ENCODE results near the gene SLC6A20.

DNA sequence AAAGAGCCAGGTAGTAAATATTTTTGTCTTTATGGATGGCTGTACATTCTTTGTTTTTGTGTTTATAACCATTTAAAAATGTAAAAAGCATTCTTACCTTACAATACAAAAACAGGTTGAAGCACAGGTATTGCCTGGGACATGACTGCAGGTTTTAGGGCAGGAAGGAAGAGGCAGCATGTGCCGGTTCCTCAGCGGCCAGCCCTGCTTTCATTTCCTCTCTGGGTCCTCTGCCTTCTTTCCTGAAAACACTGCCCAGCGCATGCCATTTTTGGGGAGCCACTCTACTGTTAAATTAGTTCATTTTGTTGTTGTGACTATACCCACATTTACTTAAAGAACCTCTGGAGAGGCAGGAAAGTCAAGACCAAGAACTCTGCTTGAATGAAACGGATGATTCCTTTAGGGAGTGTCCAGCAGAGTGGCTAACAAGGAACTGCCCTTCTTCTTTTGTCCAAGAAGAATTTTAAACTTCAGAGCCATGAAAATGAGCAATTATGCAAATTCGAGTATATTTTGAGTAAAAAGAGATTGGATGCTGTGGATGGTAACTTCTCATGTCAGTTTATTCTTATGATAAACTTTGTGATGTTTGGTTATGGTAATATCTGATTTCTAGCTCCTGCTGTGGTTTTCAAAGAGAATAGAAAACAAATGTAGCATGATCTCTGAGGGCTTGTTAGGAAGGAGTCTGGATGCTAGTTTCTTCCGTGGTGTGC, 54.4 kb downstream of the SLC6A20 start:
- TF ChIP-seq, protein P1, sequence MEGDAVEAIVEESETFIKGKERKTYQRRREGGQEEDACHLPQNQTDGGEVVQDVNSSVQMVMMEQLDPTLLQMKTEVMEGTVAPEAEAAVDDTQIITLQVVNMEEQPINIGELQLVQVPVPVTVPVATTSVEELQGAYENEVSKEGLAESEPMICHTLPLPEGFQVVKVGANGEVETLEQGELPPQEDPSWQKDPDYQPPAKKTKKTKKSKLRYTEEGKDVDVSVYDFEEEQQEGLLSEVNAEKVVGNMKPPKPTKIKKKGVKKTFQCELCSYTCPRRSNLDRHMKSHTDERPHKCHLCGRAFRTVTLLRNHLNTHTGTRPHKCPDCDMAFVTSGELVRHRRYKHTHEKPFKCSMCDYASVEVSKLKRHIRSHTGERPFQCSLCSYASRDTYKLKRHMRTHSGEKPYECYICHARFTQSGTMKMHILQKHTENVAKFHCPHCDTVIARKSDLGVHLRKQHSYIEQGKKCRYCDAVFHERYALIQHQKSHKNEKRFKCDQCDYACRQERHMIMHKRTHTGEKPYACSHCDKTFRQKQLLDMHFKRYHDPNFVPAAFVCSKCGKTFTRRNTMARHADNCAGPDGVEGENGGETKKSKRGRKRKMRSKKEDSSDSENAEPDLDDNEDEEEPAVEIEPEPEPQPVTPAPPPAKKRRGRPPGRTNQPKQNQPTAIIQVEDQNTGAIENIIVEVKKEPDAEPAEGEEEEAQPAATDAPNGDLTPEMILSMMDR (IDR thresholded peaks at IDR 0.05): no peak
- no peak for TF ChIP-seq POLR2A (IDR thresholded peaks at IDR 0.05)
